HG03432 (cell line): ENCODE measurements around the gene HRCT1.
"Not testable (repeated sequence)": the region's sequence is repeated elsewhere in the genome, so short reads cannot be mapped to it uniquely, and the experiment has no call there.

Experiments used
- ATAC-seq: cut with Tn5 transposase; IDR thresholded peaks from one replicate; pipeline ENCODE4 v1.9.1; 2021; ENCODE audit warnings: mild to moderate bottlenecking, moderate library complexity; ENCODE audit not compliant: unreplicated experiment

Gene HRCT1

GRCh38 chr9:35892051-35892450 lies 14.0 kb upstream of the HRCT1 start:
- ATAC-seq, result no peak

GRCh38 chr9:35896570-35896969 lies 9.4 kb upstream of the HRCT1 start:
- ATAC-seq, result no peak

- ATAC-seq, result not testable (repeated sequence)
These were observed 8.5 kb upstream of the HRCT1 start for GRCh38 chr9:35897376-35898099.

- ATAC-seq, result no peak
These were observed 7.7 kb upstream of the HRCT1 start for GRCh38 chr9:35898337-35898736.

GRCh38 chr9:35899021-35899420 lies 7.0 kb upstream of the HRCT1 start:
- ATAC-seq, result no peak

GRCh38 chr9:35903049-35903448 lies 3.0 kb upstream of the HRCT1 start:
- no peak for ATAC-seq

DNA sequence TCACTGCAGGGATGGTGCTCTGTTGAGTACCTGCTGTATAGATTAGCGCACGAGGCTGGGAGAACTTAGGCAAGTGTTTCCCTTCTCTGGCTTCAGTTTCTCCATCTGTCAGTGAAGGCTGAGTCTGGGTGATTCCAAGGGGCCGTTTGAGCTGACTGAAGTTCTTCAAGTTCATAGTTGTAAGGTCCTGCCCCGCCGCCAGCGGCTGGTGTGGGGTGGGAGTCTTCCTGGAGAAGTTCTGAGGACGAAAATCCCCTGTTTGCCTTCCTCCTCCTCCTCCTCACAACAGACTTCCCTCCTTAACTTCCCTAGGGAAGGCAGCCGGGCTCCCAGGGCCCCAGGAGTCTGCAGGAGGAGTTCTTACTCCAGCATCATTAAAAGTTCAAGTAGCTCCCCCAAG lies 1.7 kb upstream of the HRCT1 start:
- ATAC-seq, result no peak

- no peak for ATAC-seq
These were observed 786 bp upstream of the HRCT1 start for GRCh38 chr9:35905051-35905781.

DNA sequence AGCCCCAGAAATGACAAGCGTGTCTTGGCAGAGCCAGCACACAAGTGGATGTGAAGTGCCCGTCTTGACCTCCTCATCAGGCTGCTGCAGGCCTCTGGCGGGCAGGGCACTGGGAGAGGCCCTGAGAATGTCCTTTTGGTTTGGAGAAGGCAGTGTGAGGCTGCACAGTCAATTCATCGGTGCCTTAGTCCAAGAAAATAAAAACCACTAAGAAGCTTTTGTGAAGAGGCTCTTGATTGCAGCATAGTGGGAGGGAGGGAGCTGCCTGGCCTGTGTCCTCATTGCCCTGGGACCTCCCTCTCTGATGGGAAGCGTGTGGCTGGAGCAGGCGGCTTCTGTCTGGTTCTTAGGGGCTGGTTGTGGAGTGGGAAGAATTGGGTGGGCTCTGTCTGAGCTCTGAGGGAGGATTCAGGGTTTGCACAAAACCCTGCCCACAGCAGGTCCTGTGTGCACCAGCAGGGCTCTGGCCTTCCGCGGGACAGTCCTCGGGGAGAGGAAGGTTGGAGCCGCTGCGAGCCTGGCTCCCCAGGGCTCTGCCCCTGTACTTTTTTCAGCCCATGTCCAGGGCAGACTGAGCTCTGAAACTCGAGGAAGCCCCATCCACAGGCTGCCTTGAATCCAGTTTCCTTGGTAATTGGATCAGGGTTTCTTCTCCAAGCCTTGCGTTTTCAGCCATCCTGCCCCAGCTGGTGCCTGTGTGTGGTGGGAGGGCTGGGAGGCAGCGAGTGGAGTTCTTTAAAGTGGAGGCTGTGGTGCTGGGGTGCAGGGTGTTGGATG lies 1.1 kb downstream of the HRCT1 start:
- ATAC-seq, result no peak

DNA sequence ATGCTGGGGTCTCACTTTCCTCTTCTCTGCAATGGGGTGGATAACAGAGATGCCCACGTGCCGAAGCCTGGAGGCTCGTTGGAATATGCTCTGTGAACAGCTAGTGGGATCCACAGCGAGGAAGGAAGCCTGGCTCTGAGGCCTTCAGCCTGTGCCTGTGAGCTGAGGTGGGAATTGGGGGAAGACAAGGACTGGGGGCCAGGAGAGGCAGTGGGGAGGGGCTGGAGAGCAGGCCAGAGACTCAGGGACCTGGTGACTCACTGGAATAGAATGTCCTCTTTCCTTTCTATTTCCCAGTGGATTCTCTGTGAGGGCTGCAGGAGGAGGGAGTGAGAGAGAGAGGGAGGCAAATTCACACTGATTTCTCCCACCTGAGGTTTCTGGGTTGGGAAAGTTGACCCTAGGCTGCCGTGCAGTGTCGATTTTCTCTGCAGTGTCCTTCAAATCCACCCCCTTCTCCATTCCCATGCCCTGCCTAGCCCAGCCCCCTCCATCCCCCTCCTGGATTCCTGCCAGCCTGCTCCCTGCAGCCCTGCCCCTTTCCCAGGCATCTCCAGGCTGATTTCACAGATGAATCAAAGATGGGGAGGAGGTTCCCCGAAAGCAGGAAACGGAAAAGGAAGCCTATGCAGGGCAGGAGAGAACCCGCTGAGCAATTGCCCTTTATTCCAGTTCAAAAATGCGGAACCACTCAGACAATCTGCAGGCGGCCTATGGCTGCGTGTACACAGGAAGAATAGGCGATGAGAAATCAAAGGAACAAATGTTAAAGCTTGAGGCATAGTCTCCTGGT lies 1.9 kb downstream of the HRCT1 start:
- no peak for ATAC-seq

- no peak for ATAC-seq
These were observed 2.6 kb downstream of the HRCT1 start for GRCh38 chr9:35908504-35909125.

- no peak for ATAC-seq
These were observed 3.3 kb downstream of the HRCT1 start, which contains the start of gene SPAAR for GRCh38 chr9:35909274-35909673. Gene SPAAR (plus strand): TSS chr9:35909490. CDS start chr9:35910464, 974 bp downstream.

DNA sequence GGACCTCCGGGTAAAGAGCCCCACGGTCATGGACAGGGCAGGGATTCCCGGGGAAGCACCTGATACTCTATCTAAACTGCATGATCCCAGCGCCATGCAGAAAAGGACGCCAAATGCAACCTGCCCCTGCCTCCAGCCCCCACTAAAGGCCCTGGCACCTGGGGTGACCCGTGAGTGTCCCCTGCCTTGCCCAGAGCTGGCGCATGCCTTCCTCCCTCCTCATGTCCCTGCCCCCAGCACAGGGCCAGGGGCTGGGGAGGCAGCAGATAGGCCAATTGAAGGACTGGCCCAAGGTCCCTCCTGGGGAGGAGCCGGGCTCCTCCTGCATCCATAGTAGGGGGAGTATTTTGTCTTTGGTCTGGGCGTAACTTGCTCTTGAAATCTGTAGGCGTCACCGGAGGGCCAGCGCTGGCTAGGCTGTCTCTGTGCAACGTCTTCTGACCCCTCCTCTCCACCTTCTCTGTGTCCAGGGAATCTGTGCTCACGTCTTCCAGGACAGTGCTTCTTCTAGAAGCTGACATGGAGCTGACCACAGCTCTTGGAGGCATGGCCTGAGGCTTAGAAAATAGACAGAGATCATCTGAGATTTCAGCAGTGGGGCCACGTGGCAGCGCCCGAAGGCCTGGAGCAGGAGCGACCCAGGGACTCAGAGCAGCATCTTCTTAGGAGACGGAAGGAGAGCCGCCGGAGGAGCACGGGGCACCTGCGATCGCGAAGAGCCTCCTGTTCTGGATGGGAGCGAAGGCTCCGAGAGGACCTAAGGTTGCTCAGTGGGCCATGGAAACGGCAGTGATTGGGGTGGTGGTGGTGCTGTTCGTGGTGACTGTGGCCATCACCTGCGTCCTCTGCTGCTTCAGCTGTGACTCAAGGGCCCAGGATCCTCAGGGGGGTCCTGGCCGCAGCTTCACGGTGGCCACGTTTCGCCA lies 3.9 kb downstream of the HRCT1 start:
- ATAC-seq, result no peak

- no peak for ATAC-seq
These were observed 4.8 kb downstream of the HRCT1 start for GRCh38 chr9:35910613-35911359.

DNA sequence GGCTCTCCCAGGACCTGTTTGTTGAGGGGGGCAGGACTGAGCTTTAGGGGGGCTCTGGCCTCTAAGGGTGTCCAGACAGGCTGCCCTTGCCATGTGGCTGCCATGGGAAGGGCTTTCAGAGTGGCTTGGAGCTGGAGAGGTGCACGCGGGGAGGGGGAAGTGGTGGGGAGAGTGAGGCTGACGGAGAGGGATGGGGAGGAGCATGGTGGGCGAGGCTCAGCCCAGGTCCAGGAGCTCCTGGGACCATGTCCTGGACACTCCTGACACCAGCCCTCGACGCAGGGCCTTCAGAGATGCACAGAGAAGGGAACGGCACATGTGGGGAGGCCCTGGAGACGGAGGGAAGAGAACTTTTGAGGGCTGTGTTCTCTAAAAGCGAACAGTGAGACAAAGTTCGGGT lies 5.7 kb downstream of the HRCT1 start:
- ATAC-seq, result no peak

DNA sequence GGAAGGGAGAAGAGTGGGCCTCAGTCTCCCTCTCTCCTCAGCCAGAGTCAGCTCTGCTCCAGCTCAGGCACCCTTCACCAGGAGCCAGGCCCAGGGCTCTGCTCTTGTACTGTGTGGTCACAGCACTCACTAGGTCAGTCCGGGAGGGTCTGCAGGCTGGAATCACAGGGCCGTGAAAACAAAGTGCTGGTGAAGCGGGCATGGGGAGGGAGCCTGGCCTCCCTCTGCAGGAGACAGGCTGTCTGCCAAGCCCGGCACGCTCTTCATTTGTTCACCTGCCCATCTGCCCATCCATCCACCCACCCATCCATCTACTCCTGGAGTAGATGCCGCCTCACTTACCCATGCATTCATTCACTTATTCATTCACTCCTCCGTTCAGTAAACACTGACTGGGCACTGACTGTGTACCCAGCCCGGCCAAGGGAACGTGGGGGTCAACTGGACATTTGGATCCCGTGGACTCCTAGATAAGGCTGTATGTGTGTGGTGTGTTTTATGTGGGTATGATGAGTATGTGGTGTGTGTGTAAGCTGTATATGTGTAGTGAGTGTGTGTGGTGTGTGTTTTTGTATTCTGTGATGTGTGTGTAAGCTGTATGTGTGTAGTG lies 6.9 kb downstream of the HRCT1 start:
- ATAC-seq, result no peak

DNA sequence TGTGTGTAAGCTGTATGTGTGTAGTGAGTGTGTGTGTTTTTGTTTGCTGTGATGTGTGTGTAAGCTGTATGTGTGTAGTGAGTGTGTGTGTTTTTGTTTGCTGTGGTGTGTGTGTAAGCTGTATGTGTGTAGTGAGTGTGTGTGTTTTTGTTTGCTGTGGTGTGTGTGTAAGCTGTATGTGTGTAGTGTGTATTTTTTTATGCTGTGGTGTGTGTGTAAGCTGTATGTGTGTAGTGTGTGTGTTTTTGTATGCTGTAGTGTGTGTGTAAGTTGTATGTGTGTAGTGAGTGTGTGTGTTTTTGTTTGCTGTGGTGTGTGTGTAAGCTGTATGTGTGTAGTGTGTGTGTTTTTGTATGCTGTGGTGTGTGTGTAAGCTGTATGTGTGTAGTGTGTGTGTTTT lies 7.4 kb downstream of the HRCT1 start:
- ATAC-seq, result not testable (repeated sequence)

GRCh38 chr9:35914301-35914807 lies 8.4 kb downstream of the HRCT1 start:
- ATAC-seq, result no peak
